Testis (tissue), 2 donors: ENCODE results near the gene ZNF683.
"Not testable (repeated sequence)": the region's sequence is repeated elsewhere in the genome, so short reads cannot be mapped to it uniquely, and the experiment has no call there.

Experiments used
- CTCF ChIP-seq, 3 experiments: fragments of 450-650 bp in 2 of 3; fragments of 200-600 bp in 1 of 3; sonication (generic) in 1 of 3; IDR thresholded peaks; one replicate each; pipeline ENCODE4 v1.5.1; 2016 to 2019; ENCODE audit warnings: antibody characterized with exemption in 3 of 3, mild to moderate bottlenecking in 2 of 3, moderate library complexity in 1 of 3
- POLR2A ChIP-seq: fragments of 450-650 bp; IDR thresholded peaks from one replicate; pipeline ENCODE4 v1.6.1; 2017; ENCODE audit warnings: antibody characterized with exemption, mild to moderate bottlenecking, moderate library complexity

- TF ChIP-seq POLR2A; CTCF (IDR thresholded peaks at IDR 0.05): not testable (repeated sequence)
Observed at GRCh38 chr1:26385063-26385462, 12.5 kb upstream of the ZNF683 start.
